Mesenteric fat pad (tissue), 1 donor: ENCODE results near the gene PHYHIPL. TPM values are rescaled to one million over a fixed set of nuclear protein-coding genes. Genes with fewer than 3 reads are reported as not detected.

Experiments used
- DNase-seq: peaks from one replicate; pipeline ENCODE4 v3.0.0-alpha.2; 2020; ENCODE audit warnings: low spot score
- long read RNA-seq: library from polyadenylated mRNA; unstranded; transcript quantifications from one replicate; pipeline ENCODE4 v2.0.0, GENCODE V29; 2020
- total RNA-seq: library from RNA; stranded (reverse); fragmentation: NEBNext Ultra II Directional; extraction: Animal tissue kit (Norgen Biotek cat#: 25700); gene quantifications from one replicate; pipeline ENCODE4 v1.2.1, GENCODE V29; 2021
- donor health status: DM: yes; HTN: yes; CAD: no.

The PHYHIPL gene
- total RNA-seq = not detected
- long read RNA-seq, partial matches to known transcripts = 0 of 1 reads
- long read RNA-seq, other reads (novel, unspliced or antisense) = 1 of 1 reads

DNA sequence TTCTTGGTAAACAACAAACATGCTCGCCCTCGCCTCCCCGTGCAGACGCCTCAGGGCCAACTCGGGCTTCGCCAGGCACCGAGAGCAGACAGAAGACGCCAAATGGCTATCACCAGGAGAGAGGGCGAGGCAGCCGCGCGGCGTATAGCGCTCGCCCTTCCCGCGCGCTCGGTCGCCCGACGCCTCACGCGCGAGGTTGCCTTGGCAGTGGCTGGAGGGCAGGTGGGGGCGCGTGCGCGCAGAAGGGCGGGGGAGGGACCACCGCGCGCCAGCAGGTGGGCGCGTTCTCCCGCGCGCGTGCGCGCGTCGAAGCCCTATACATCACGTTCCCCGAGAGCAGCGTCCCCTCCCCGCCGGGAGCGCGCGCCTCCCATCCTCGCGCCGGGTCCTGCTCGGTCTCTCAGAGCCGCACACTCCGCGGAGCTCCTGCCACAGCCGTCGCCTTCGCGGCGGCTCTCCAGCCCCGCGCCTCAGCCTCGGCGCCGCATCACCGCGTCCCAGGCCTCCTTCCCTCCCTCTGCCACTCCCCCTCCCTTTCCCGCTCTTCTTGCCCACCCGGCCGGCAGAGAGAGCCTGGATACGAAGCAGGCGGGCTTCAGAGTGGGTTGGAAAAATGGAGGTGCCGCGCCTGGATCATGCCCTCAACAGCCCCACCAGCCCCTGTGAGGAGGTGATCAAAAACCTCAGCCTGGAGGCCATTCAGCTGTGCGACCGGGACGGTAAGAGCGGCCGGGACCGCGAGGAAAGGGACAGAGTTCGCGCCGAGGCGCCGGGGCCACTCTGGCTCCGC is at the start of gene PHYHIPL:
TSS of gene PHYHIPL (plus strand) at position 403 of the 790 bp plus-strand sequence. CDS start at position 614, 211 bp downstream.
- DNase-seq = no peak

- DNase-seq = no peak
These were observed 49.5 kb upstream of the PHYHIPL start for GRCh38 chr10:59126991-59127390.

GRCh38 chr10:59127991-59128390 is 48.5 kb upstream of the PHYHIPL start:
- DNase-seq = no peak

GRCh38 chr10:59129867-59130266 is 46.6 kb upstream of the PHYHIPL start:
- DNase-seq = no peak

DNA sequence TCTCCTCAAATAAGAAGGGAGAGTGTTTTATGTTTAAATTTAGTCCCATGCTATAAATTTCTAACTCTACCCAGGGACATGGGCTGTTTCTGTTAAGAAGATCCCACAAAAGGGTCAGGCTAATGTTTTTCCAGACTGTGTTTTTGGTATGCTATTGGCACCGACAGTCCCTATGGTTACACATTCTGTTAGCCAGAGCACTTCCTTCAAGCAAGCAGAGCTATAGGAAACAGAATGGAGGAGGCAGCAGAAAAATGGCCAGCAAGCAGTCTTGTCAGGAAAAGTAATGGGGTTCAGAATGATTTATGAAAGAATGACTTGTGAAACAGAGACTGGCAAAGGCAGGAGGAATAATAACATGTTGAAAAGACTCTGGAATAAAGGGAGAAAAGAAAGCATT is 44.8 kb upstream of the PHYHIPL start:
- DNase-seq = no peak

GRCh38 chr10:59133841-59134593 is 42.4 kb upstream of the PHYHIPL start:
- DNase-seq = no peak

DNA sequence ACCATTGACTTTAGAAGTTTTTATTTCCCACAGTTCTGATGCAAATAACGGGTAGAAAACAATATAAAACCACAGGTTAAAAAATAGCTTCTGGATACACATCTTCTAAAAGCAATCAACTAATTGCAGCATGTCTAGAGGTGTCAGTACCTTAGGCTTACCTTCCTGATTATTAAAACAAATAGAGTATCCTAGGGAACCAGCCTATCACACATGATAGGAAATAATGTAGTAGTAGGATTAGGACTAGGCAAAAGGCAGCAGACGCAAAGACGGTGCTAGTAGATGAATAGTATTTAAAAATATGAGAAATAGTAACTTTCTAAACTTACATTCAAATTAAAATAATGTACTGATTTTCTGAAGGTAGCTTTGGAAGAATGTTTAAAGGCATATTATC is 41.7 kb upstream of the PHYHIPL start:
- DNase-seq = no peak

GRCh38 chr10:59135275-59135674 is 41.2 kb upstream of the PHYHIPL start:
- DNase-seq = no peak

GRCh38 chr10:59138052-59138451 is 38.4 kb upstream of the PHYHIPL start:
- no peak for DNase-seq

- no peak for DNase-seq
These were observed 32.9 kb upstream of the PHYHIPL start for GRCh38 chr10:59143544-59143943.

GRCh38 chr10:59148701-59149100 is 27.7 kb upstream of the PHYHIPL start:
- no peak for DNase-seq

DNA sequence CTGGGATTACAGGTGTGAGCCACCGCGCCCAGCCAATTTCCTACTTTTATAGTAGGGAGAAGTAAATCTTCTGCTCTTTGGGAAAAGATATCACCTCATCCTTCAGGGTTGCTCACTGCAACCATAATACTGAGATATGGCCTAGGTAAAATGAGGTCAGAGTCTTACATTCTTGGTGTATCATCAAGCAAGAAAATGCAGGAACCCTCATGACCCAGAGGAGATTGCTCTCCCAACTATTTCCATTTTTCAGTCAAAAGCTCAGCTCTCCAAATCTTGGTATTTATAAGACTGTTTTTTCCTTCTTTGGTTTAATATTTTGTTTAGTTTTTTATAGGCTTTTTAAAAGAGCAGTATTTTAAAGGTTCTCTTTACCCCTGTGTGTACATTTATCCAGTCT is 20.9 kb upstream of the PHYHIPL start:
- no peak for DNase-seq

- no peak for DNase-seq
These were observed 8.9 kb upstream of the PHYHIPL start for GRCh38 chr10:59167512-59167911.

DNA sequence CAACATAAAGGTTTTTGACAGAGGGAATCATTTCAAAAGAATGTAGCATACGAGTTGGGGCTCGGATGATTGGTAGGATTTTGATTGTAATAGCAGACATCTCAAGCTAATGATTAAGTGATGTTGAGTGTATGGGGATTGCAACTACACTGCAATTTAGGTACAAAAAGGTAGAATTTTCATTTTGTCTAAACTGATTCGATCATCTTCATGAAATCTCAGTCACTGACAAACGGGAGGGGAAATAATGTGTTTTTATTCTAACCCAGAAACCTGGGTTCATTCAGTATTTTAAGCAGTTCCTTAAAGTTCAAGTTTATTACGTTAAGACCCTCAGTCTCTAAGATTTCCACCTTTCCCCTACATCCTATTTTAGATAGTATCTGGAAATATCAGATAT is 3.9 kb upstream of the PHYHIPL start:
- DNase-seq = no peak

DNA sequence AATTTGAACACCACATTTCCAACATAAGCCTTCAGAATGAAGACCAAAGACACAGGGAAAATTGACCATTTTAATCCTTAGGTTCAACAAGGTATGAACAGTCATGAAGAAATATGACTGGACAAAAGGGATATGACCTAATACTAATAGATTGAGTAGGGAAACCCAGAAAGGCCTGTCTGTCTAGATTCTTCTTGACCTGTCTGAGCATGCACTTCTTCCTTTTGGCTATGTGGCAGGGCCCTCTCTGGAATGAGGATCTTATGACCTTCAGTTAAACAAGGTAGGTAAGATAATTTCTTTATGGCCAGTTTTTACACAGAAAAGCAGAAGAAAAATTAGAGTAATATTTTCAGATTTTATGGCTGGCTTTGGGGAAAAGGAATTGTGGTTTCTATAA is 3.0 kb upstream of the PHYHIPL start:
- DNase-seq = no peak

- DNase-seq = no peak
These were observed 754 bp upstream of the PHYHIPL start for GRCh38 chr10:59175538-59176240.

DNA sequence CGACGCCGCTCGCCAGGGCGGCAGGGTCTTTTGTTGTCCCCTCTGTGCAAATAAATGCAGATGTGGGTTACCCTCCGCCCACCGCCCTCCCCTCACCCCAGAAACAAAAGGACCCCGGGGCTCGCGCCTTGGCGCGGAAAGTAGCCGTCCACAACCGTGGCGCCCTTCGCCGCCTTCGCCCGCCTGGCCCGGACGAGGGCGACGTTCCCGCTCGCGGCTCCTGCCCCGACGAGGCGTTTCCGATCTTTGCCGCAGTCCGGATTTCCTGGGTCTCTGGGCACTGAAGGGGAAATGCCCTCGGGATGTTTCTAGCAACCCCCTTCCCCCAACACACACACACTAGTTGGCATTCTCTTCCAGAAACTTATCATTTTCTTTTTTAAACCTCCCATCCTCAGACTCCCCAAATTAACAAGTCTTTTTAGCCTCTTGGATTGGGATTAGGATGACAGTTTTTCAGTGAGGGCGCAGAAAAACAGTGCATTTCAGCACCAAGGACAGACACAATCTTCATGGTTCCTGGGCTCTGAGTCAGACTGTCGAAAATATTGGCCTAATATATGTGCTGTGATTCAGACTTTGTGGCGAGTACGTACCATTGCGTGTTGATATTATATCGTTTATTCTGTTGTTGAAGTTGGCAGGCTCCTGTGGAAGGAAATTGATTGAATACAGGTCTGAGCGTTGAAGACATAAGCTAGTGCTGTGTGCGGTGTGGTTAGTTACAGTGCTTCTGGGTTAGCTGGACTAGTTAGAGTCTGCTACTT is 771 bp downstream of the PHYHIPL start:
- DNase-seq = no peak

GRCh38 chr10:59177836-59178235 is 1.4 kb downstream of the PHYHIPL start:
- no peak for DNase-seq

DNA sequence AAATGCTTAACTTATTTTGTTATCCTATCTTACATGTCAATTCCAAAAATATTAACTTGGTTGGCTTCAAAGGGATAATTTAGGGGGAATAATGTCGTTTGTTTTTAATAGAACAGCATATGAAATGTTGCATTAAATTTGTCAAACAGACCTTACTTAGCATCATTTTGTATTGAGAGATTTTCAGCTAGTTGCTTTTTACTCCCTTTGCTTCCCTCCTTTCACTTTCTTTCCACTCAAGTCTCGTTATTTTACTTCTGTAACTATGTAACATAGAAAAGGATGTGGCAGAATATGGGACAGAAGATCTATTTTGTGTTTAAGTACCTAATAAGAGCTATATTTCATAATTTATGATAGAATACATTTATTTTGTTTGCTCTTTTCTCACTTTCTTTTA is 2.6 kb downstream of the PHYHIPL start:
- DNase-seq = no peak

DNA sequence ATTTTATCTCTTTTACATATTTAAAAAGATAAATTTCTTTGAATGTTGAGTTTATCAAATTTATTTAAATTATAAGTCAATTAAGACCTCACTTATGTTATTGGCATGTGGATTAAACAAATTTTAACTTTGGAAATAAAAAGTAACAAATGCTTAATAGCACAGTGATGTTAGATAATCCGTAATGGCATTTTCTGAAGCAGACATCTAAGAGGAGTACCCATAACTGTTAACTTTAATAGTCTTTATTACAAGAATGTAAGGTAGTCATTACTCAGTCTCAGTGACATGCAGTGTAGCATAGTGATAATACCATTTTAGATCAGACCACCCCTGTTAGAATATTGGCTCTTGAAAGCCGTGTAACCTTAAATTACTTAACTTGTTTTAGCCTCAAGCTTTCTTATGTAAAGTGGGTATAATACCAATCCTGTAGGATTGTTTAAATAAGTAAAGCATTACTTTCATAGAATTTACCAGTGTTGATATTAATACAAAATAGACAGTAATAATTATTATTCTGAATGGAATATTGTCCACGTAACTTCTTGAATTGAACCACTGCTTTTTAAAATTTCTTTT is 4.3 kb downstream of the PHYHIPL start:
- no peak for DNase-seq

DNA sequence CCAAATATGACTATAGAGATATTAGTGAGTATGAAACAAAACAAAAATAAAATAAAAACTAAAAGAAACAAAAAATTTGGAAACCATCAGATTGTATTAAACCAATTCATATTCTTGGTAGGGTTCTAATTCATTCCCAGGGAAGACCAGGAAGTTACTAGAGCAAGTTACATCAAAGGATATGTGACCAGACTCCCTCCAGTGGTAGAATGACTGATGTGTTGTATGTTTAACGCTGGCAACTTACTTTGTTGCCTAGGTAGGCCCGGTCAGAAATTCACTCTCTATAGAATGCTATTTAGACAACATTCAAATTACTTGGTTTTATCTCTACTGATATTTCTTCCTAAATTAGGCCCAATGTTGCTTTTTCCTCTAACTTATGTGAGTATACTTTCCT is 5.2 kb downstream of the PHYHIPL start:
- DNase-seq = no peak
